Stimulated activated CD4-positive, alpha-beta T cell treated with anti-CD3 and anti-CD28 coated beads, Interleukin-15, amount 100 ng/mL, for 48 hours (primary cell): ENCODE data around the gene ITGAD.
"Not testable (repeated sequence)": the region's sequence is repeated elsewhere in the genome, so short reads cannot be mapped to it uniquely, and the experiment has no call there.

ENCODE experiments used
- DNase-seq, 2 donors: peaks; one replicate each; pipeline ENCODE4 v3.0.0-alpha.2; 2020; ENCODE audit warnings: low read depth in 2 of 2

ITGAD gene

DNA sequence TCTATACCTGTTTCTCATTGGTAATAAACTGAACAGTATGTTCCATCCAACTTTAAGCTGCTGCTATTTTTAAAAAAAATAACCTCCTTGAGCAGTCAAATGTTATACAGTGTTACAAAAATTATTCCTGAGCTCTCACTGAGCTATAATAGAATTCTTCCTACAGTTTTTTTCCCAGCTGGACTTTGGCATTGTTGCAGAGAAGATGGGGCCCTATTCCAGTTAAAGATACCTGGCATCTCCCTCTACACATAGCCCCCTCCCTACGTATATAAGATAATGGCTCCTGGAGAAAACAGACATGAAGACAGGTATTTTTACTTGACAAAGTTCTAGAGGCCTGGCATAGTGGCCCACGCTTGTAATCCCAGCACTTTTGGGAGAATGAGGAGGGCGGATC is 36.7 kb downstream of the ITGAD start:
- DNase-seq: no peak

DNA sequence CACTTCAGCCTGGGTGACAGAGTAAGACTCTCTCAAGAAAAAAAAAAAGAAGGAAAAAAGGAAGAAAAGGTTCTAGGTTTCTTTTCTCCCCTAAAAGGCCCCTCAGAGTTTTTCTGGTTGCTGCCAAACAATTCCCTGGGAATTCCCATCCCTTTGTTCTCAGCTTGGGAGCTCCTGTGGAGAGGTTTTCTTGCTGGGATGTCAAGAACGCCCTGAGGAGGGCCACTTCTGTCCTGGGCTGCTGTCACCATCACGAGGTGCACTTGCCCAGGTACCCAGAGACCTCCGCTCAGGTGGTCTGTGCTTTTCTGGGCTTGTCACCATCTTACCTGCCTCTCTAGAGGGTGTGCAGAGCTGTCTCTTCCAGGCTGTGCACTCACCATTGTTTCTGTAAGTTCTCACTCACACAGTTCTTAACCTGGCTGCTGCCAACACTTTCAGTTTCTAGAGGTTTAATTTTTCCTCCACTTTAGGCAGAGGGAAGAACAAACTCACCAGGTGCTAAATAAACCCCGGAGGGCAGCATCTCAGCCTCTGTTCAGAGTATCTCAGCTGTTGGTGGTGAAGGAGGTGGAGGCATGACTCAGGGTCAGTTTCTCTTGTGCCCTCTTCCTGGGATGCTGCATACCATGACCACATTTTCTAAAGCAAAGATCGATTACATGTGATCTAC is 37.4 kb downstream of the ITGAD start:
- DNase-seq: no peak

DNA sequence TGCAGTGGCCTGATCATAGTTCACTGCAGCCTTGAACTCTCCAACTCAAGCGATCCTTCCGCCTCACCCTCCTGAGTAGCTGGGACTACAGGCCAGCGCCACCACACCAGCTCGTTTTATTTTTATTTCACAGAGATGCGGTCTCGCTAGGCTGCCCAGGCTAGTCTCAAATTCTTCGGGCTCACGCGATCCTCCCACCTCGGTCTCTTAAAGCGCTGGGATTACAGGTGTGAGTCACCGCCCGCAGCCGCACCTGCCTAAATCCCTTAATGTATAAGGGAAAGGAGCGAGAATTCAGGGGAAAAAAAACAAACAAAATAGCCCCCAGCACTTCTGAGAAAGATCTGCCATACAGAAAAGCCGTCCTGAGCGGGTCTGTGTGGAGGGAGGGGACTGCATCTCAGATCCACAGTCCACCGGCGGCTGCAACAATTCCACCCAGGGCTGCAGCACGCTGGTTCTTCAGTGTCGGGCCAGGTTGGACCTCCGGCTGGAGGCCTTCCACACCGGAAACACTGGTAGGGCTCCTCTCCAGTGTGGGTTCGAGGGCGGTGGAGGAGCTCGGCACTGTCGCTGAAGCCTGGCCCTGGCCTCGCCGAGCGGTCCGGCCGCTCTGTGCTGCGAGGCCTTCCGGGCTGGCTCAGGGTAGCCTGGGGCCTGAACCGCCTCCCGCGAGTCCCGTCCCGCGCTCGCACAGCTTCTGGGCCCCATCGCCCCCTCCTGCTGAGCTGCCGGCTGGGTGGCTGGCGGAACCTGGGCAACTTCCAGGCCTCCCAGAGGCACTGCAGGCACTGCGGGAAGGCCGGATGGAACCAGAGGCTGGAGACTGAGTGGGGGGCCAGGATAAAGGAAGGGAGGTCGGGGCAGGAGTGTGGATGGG is 42.4 kb downstream of the ITGAD start:
- no peak for DNase-seq

DNA sequence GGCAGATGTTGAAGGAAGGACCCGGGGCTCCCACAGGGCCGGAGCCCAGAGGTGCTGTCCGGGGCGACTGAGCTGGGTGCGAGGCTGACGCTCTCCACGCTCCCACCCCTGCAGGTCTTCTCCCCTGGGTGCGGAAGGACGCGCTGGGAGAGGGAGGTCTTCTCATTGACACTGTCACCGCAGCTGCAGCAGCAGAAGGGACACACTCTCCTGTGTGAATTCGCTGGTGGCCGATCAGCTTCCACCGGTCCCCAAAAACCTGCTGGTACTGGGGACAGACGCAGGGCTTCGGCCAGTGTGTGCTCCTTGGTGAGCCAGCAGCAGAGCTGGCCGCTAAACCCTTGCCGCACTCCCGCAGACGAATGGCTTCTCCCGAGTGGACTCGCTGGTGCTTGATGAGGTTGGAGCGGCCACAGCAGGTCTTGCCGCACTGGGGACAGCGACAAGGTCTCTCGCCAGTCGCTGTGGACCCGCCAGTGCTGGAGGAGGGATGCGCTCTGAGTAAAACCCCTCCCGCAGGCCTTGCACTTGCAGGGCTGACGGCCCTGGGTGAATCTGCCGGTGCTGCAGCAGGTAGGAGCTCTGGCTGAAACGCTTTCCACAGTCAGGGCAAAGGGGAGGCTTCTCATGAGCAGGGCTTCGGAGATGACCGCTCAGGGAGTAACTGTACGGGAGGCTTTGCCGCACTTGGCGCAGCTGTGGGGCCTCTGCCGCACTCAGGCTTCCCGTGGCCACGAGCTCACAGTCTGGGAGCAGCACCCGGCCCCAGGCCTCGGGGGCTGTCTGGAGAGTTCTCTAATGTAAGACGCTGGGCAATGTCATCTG is 43.3 kb downstream of the ITGAD start:
- no peak for DNase-seq

DNA sequence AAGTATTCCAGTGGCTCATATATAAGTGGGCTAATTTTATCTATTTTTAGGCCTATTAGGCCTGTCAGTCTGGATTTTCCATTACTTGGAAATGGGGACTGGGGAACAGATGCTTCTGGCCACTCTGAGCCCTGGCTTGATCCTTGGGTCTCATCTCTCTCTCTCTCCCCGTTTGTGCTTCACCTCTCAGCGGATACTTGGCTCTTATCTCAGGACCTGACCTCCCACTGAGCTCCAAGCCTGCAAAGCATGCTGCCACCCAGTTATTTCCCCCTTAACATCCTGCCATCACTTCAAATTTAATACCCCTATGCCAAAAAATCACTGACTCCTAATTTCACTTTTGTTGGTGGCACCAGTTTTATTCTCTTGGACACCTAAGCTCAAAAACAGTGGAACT is 45.3 kb downstream of the ITGAD start:
- DNase-seq: no peak

DNA sequence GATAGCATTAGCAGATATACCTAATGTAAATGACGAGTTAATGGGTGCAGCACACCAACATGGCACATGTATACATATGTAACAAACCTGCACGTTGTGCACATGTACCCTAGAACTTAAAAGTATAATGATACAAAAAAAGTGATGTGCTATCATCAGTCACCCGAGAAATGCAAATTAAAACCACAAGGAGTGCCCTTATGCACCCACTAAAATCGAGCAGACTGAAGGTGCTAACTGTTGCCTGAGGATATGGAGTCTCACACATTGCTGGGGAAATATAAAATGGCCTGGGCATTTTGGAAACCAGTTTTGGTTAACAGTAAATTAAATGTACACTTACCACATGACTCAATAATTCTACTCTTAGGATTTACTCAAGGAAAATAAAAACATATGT is 45.9 kb downstream of the ITGAD start:
- not testable (repeated sequence) for DNase-seq

DNA sequence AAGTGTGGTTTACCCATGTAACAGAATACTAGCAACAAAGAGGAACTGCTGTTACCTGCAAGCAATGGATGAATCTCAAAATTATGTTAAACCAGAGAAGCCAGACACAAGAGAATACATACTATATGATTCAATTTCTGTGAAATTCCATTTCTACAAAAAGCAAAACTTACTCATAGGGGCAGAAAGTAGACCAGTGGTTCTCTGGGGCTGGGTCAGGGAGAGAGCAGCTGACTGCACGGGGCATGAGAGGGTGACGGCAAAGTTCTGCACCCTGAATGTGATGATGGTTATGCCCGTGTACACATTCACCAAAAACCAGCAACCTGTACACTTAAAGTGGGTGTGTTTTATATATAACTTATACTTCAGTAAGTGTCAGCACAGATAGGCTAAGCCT is 46.4 kb downstream of the ITGAD start:
- no peak for DNase-seq

DNA sequence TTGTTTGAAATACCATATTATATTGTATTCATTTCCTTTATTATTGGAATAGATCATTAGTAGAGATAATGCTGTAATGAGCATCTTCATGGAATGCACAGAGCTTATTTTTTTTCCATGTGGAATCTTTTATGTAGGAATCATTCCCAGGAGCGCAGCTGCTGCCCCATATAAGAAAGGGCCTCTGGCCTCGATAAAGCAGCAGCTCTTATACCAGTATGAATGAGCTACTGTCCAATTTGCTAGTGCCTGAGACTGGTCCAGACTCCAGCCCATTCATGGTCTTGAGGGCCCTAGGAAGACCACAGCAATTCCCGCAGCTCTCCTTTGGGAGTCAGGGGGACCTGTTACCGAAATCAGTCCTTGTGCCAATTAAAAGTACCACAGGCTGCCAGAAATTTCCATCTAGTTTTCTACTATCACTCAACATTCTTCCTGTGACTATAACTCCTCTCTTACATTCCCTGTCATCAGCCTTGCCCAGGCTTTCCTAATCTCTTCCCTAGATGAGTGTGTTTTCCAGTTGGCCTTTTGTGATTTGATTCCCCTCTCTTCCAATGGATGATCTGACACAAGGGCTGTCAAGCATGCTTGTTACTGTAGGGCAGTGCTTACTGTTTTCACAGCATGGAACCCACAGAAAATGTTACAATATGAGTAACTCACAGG is 47.5 kb downstream of the ITGAD start:
- DNase-seq: no peak

DNA sequence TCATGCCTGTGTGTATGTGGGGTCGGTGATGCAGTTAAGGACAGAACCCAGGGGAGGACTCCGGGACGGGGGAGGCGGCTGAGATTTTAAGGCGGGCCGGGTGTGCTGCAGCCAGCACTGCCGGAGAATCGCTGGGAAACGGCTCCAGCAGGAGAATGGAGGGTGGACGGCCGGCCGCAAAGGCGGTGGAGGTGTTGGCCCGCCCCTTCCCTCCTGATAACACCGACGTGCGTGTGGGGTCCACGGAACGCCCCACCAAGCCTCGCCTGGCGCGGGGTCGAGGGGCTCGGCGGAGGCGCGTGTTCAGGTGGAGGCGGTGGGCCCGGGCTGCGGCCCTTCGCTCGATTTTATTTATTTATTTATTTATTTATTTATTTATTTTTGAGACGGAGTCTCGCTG is 48.8 kb downstream of the ITGAD start:
- no peak for DNase-seq

DNA sequence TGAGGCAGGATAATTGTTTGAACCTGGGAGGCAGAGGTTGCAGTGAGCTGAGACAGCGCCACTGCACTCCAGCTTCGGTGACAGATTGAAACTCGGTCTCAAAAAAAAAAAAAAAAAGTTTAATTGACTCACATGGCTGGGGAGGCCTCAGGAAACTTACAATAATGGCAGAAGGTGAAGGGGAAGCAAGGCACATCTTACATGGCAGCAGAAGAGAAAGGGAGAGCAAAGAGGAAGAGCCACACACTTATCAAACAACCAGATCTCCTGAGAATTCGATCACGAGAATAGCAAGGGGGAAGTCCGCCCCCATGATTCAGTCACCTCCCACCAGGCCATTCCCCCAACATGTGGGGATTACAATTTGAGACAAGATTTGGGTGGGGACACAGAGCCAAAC is 52.8 kb downstream of the ITGAD start:
- DNase-seq: not testable (repeated sequence)

DNA sequence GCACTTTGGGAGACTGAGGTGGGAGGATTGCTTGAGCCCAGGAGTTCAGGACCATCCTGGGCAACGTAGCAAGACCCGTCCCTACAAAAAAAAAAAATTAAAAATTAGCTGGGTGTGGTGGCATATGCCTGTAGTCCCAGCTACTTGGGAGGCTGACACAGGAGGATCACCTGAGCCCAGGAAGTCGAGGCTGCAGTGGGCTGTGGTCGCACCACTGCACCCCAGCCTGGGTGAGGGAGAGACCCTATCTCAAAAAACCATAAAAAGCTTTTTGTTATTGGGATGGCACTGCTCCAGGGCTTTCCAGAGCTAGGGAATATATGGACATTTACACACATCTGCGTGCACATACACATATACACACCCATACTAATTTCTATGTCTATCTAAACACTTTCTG is 58.1 kb downstream of the ITGAD start:
- DNase-seq: no peak

DNA sequence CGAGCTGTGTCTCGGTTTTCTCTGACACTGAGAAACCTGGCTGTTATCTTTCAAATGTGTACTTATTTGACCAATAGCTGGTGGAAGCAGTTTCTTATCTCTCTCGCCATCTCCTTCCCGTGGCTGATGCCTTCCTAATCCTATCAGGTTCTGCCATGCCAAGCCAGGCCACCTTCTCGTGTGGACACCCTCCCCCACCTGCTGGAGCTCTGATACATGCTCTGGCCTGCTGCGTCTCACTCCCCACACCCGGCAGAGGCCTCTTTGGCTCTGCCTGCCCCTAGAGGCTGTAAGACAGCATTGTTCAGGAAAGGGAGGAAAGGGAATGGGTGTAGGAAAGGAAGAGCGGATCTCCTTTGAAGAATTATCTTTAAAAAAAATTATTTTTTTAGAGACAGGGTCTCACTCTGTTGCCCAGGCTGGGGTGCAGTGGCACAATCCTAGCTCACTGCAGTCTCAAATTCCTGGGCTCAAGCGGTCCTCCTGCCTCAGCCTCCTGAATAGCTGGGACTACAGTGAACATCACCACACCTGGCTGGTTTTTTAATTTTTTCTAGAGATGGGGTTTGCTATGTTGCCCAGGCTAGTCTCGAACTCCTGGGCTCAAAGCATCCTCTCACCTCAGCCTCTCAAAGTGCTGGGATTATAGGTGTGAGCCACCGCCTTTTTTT is 58.7 kb downstream of the ITGAD start:
- no peak for DNase-seq

DNA sequence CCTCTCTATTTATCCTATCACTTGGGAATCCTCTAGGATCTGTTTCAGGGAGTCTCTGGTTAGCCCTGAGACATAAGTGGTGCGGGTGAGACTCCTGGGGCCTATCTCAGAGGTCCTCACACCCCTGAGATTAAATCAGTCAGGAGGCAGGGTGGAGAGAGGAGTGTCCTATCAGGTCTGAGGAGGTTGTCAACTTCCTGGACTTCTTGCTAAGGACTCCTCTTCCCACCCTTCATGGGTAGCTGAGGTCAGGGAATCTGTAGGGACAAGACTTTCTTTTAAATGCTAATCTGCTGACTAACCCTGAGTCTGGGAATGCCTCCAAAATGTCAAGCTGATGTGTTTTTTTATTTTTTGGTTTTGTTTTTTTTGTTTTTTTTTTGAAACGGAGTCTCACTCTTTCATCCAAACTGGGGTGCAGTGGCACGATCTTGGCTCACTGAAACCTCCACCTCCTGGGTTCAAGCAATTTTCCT is 59.5 kb downstream of the ITGAD start:
- DNase-seq: no peak

DNA sequence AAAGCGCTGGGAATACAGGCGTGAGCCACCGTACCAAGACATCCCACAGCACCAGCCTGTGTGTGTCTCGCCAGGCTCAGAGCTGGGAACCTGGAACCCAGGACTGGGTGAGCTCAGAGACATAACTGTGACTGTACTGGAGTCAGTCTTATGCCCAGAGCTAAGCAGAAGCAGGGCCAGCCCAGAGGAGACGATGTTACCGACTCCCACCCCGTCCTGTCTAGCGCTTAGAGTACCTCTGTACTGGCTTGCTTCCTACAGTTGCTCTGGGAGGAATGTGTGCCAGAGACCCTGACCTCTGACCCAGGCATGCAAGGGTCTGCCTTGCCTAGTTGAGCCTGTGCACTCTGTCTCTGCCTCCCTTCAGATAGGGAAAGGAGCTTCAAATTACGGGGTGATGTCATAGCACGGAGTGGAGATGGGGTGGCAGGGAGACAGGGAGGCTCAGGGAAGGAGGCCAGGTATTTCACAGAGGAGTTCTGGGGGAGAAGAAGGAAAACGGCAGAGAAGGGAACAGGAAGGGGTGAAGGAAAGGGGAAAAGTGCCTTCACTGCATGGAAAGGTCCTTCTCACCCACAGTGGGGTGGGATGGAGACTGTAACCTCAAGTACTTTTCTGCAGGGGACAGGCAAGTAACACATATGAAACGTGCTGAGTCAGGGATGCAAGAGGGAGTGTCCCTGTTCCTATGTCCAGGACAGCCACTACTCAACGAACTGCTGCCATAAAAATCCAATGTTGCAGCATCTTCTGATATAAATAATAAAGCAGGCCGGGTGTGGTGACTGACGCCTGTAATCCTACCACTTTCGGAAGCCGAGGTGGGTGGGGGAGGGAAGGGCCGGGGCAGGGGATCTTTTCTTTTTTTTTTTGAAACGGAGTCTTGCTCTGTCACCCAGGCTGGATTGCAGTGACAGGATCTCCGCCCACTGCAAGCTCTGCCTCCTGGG is 60.4 kb downstream of the ITGAD start:
- no peak for DNase-seq

DNA sequence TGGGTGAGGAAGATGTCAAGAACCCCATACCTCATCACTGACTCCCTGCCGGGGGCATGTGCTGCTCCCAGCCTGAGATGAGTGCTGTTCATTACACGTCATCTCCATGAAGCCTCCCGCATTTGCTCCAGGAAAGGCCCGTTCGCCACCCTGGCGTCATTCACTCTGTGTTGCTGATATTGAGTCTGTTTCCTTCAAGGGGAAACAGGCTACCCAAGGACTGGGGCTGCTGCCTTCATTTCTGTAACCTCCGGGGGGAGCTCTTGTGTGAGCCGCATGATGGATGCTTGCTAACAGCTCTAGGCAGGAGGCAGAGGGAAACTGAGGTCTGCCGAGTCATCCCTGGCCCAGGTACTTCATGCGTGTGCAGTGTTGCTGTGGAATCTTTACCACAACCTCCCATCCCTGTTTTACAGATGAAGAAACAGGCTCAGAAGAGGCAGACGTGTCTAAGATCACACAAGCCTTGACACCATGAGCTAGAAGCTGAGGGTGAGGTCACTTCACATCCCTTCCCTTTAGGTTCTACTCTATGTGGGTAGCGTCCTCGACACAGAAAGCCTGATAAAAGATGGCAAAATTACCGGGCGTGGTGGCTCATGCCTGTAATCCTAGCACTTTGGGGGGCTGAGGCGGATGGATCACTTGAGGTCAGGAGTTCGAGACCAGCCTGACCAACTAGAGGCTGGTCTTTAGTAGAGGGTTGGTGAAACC is 62.6 kb downstream of the ITGAD start:
- no peak for DNase-seq

DNA sequence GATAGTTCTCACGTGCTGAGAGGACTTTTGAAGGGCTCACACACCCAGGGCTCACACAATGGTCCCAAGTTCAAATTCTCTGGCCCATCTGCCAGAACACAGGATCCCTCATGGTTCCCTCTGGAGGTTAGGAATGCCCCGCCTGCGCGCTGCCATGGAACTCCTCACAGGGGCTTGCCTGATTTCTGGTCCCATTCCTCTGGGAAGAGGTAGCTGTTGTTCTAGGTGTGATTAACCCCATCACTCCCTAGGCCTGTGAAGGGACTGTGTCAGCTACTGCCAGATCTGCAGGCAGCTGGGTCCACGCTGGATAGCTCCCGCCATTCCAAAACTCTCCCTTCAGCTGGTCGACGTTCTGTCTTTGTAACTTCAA is 63.8 kb downstream of the ITGAD start:
- no peak for DNase-seq

DNA sequence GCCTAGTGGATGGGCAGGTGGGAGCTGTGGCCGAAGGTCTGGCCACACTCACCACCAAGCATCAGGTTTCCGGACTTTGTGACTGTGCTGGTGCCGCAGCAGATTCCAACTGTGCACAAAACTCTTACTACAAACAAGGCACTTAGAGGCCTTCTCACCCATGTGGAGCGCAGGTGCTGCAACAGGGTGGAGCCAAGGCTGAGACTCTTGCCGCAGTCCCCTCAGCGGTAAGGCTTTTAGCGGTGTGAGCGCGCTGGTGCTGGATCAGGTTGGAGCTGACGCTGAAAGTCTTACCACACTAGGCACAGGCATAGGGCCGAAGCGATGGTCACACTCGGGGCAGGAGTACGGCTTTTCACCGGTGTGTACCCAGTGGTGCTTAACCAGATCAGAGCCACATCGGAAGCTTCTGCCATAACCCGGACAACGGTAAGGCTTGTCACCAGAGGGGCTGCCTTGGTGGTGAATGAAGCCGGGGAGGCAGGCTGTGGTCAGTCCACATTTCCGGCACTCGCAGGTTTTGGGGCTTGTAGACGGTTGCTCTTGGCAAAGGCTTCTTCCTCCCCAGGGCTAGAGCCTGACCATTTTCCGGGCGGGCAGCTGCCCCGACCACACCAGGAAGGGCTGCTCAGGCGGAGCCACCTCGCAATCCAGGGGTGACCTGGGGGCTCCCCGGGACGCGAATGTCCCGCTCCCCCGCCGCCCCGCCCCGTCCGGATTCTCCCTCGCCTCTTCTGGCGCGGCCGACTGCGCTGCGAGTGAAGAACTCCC is 65.1 kb downstream of the ITGAD start:
- DNase-seq: peak; percentile 26 to 48

DNA sequence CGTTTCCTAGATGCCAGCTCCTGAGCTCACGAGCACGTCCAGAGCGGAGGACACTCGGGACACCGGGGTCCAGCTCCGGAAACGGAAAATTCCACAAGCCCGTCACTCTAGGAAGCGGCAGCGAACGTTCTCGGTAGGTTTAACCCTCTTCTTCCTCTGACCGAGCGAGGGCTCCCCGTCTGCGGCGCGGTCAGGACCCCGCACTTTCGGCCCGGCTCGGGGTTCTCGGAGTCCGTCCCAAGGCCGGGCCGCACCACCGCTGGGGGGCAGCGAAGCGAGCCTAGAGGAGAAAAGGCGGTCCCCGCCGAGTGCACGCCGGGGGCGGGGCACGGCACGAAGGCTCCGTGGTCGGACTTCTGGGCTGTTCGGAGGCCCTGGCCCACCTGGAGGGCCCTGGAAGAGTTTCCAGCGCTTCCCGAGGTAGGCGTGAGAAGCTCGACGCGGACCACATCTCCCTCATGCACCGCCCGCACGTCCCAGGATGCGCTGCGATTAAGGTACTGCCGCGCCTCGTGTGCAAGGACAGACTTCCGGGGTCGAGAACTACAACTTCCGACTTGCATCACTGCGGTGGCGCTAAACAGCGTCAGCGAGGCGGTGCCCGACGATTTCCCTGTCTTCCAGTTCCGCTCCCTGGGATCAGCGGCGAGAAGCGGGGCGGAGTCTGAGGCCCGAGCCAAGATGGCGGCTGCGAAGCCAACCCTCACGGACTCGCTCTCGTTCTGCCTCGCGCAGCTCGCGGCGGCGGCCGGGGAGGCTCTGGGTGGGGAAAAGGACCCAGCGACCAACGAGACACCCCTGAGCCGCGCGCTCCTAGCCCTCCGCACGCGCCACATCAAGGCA is 65.9 kb downstream of the ITGAD start, which contains the start of gene ARMC5:
TSS of gene ARMC5 (plus strand) at position 658 of the 843 bp plus-strand sequence. CDS start at position 682, 24 bp downstream.
- peak; percentile 93 to 98 for DNase-seq
